K562 (cell line): Measurements from ENCODE around the gene SPTBN4. TPM values are rescaled to one million over a fixed set of nuclear protein-coding genes. Genes with fewer than 3 reads are reported as not detected.

Experiments
- ASH1L ChIP-seq: fragments of 450-650 bp; IDR thresholded peaks from 2 replicates; pipeline ENCODE4 v1.6.1; 2018; ENCODE audit warnings: borderline replicate concordance, mild to moderate bottlenecking, low read depth; ENCODE audit not compliant: partially characterized antibody
- FOXJ2 ChIP-seq: fragments of 200-800 bp; sonication (Bioruptor generic); IDR thresholded peaks from 2 replicates; pipeline ENCODE4 v1.6.1; 2016; ENCODE audit warnings: missing genetic modification characterization, missing compliant biosample characterization
- HNRNPLL ChIP-seq: fragments of 200-400 bp; formaldehyde crosslinking; IDR thresholded peaks from 2 replicates; pipeline ENCODE4 v1.6.1; 2017; ENCODE audit warnings: low read length, low read depth, mild to moderate bottlenecking; ENCODE audit not compliant: poor library complexity, severe bottlenecking
- KAT2B ChIP-seq: IDR thresholded peaks from one replicate; pipeline ENCODE4 v1.6.1; 2012; ENCODE audit warnings: low read depth, mild to moderate bottlenecking, control low read depth, inconsistent platforms, low read length, moderate library complexity
- MECOM ChIP-seq: fragments of 250-450 bp; sonication (Bioruptor Pico); IDR thresholded peaks from 2 replicates; pipeline ENCODE4 v1.8.0; 2022; ENCODE audit warnings: inconsistent platforms
- NCOR1 ChIP-seq: fragments of 450-650 bp; IDR thresholded peaks from 2 replicates; pipeline ENCODE4 v1.6.1; 2016; ENCODE audit warnings: mild to moderate bottlenecking, moderate library complexity
- POLR2H ChIP-seq: IDR thresholded peaks from 2 replicates; pipeline ENCODE4 v1.6.1; 2016; ENCODE audit warnings: missing genetic modification characterization, low read depth, mild to moderate bottlenecking, control low read depth, missing compliant biosample characterization, moderate library complexity
- RNF2 ChIP-seq: sonication (generic); IDR thresholded peaks from 2 replicates; pipeline ENCODE4 v1.6.1; 2016
- SMARCE1 ChIP-seq: fragments of 450-650 bp; IDR thresholded peaks from 2 replicates; pipeline ENCODE4 v1.7.1; 2016; ENCODE audit warnings: mild to moderate bottlenecking
- SPI1 ChIP-seq: IDR thresholded peaks from 2 replicates; pipeline ENCODE4 v1.6.1; 2011; ENCODE audit warnings: low read depth, low read length, control low read depth, borderline replicate concordance
- TAL1 ChIP-seq: fragments of 450-650 bp; IDR thresholded peaks from 2 replicates; pipeline ENCODE4 v1.6.1; 2016; ENCODE audit warnings: mild to moderate bottlenecking
- TRIM24 ChIP-seq, 2 experiments: fragments of 450-650 bp; IDR thresholded peaks; 2 replicates each; pipeline ENCODE4 v1.6.1; 2016
- ZC3H11A ChIP-seq: IDR thresholded peaks from 2 replicates; pipeline ENCODE4 v1.6.1; 2012; ENCODE audit warnings: low read depth, low read length, improper control_type of control experiment
- ZFP1 ChIP-seq: fragments of 450-650 bp; formaldehyde crosslinking; IDR thresholded peaks from 2 replicates; pipeline ENCODE4 v1.4.0; 2020; ENCODE audit warnings: mild to moderate bottlenecking, mixed read lengths
- ZNF444 ChIP-seq: fragments of 250-450 bp; sonication (Bioruptor Pico); IDR thresholded peaks from 2 replicates; pipeline ENCODE4 v1.4.0; 2020; ENCODE audit warnings: mild to moderate bottlenecking, moderate library complexity
- polyA plus RNA-seq, 8 experiments: library from polyadenylated mRNA; depleted of rRNA in 4 of 8; stranded (reverse) in 5 of 8; unstranded in 3 of 8; fragments of >200 nt; fragmentation: Nextera tagmentation in 2 of 8; fragmentation: Illumina TruSeq in 1 of 8; extraction: Ambion mirVana in 2 of 8; extraction: Trizol in 1 of 8; gene quantifications; 2 replicates each; pipeline versions ENCODE4 v1.2.1 to v1.2.3, GENCODE V29; 2011 to 2014; ENCODE audit warnings: inconsistent platforms in 1 of 8, missing spikeins in 1 of 8
- total RNA-seq, 7 experiments: library from RNA; depleted of rRNA in 6 of 7; stranded (reverse); fragments of >200 nt in 6 of 7; fragmentation: Illumina TruSeq in 2 of 7; extraction: Trizol in 2 of 7; gene quantifications; 2 replicates each; pipeline versions ENCODE4 v1.2.1 to v1.2.3, GENCODE V29; 2011 to 2021; ENCODE audit warnings: low replicate concordance in 1 of 7
- TF ChIP-seq, protein P1 (sequence below): fragments of 450-650 bp; IDR thresholded peaks from 2 replicates; pipeline ENCODE4 v1.7.1; 2018; ENCODE audit warnings: mild to moderate bottlenecking, low read depth; ENCODE audit not compliant: partially characterized antibody
- TF ChIP-seq, protein P2 (sequence below): IDR thresholded peaks from 2 replicates; pipeline ENCODE4 v1.6.1; 2011; ENCODE audit not compliant: insufficient read length; ENCODE audit errors: extremely low read depth
- TF ChIP-seq, protein P3 (sequence below): fragments of 450-650 bp; IDR thresholded peaks from 2 replicates; pipeline ENCODE4 v1.7.0; 2016; ENCODE audit warnings: borderline replicate concordance
- TF ChIP-seq, protein P4 (sequence below): fragments of 250-450 bp; sonication (Bioruptor Pico); IDR thresholded peaks from 2 replicates; pipeline ENCODE4 v1.8.0; 2022; ENCODE audit warnings: moderate library complexity, mild to moderate bottlenecking, inconsistent platforms

SPTBN4 gene
- total and polyA plus RNA-seq, 9 of the 15 experiments (the other 6 are each of a cell fraction or from before 2014, with no cell fraction given): 0.01 to 1.5 (median 0.86) TPM

DNA sequence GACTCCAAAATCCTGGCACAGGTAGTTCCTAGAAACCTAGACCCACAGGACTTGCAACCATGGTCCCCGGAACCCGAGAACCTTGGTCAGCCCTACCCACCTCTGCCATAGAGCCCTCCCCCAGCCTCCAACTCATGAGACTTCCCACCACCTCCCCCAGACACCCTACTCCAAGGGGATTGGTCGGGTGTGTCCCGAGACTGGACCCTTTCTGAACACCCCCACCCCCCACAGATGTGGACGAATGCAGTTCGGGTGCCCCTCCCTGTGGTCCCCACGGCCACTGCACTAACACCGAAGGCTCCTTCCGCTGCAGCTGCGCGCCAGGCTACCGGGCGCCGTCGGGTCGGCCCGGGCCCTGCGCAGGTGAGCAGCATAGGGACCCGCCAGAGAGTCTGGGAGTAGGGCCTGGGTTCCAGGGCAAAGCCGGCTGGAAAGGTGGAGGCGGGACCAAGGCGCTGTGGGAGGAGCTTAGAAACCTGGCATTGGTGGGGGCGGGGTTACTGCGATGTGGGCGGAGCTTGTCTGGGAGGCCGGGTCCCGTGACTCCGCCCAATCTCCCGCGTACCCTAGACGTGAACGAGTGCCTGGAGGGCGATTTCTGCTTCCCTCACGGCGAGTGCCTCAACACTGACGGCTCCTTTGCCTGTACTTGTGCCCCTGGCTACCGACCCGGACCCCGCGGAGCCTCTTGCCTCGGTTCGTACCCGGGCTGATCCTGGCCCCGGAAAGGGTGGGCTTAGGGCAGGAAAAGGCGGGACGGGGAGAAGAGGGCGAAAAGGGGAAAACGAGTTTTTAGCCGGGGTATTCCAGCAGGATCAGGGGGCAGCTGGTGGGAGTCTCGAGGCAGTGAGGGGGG is 146.3 kb downstream of the SPTBN4 start (continued):
- TF ChIP-seq ZNF444 (CRISPR knock-in tag): no peak
- peak in 1 of 2 experiments; percentile 91; a peak in 2 of 4 replicates for TF ChIP-seq TRIM24 (IDR thresholded peaks at IDR 0.05)
- TF ChIP-seq, protein P1, sequence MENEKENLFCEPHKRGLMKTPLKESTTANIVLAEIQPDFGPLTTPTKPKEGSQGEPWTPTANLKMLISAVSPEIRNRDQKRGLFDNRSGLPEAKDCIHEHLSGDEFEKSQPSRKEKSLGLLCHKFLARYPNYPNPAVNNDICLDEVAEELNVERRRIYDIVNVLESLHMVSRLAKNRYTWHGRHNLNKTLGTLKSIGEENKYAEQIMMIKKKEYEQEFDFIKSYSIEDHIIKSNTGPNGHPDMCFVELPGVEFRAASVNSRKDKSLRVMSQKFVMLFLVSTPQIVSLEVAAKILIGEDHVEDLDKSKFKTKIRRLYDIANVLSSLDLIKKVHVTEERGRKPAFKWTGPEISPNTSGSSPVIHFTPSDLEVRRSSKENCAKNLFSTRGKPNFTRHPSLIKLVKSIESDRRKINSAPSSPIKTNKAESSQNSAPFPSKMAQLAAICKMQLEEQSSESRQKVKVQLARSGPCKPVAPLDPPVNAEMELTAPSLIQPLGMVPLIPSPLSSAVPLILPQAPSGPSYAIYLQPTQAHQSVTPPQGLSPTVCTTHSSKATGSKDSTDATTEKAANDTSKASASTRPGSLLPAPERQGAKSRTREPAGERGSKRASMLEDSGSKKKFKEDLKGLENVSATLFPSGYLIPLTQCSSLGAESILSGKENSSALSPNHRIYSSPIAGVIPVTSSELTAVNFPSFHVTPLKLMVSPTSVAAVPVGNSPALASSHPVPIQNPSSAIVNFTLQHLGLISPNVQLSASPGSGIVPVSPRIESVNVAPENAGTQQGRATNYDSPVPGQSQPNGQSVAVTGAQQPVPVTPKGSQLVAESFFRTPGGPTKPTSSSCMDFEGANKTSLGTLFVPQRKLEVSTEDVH: peak; percentile 73
- no peak for TF ChIP-seq RNF2
- no peak for TF ChIP-seq TAL1
- TF ChIP-seq MECOM: no peak
- no peak for TF ChIP-seq KAT2B
- no peak for TF ChIP-seq ASH1L
- TF ChIP-seq, protein P2, sequence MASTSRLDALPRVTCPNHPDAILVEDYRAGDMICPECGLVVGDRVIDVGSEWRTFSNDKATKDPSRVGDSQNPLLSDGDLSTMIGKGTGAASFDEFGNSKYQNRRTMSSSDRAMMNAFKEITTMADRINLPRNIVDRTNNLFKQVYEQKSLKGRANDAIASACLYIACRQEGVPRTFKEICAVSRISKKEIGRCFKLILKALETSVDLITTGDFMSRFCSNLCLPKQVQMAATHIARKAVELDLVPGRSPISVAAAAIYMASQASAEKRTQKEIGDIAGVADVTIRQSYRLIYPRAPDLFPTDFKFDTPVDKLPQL: no peak
- TF ChIP-seq SMARCE1: no peak
- TF ChIP-seq ZC3H11A: no peak
- peak; percentile 41 for TF ChIP-seq HNRNPLL
- no peak for TF ChIP-seq NCOR1
- TF ChIP-seq ZFP1: no peak
- TF ChIP-seq SPI1: no peak
- TF ChIP-seq, protein P3, sequence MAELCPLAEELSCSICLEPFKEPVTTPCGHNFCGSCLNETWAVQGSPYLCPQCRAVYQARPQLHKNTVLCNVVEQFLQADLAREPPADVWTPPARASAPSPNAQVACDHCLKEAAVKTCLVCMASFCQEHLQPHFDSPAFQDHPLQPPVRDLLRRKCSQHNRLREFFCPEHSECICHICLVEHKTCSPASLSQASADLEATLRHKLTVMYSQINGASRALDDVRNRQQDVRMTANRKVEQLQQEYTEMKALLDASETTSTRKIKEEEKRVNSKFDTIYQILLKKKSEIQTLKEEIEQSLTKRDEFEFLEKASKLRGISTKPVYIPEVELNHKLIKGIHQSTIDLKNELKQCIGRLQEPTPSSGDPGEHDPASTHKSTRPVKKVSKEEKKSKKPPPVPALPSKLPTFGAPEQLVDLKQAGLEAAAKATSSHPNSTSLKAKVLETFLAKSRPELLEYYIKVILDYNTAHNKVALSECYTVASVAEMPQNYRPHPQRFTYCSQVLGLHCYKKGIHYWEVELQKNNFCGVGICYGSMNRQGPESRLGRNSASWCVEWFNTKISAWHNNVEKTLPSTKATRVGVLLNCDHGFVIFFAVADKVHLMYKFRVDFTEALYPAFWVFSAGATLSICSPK: no peak
- TF ChIP-seq, protein P4, sequence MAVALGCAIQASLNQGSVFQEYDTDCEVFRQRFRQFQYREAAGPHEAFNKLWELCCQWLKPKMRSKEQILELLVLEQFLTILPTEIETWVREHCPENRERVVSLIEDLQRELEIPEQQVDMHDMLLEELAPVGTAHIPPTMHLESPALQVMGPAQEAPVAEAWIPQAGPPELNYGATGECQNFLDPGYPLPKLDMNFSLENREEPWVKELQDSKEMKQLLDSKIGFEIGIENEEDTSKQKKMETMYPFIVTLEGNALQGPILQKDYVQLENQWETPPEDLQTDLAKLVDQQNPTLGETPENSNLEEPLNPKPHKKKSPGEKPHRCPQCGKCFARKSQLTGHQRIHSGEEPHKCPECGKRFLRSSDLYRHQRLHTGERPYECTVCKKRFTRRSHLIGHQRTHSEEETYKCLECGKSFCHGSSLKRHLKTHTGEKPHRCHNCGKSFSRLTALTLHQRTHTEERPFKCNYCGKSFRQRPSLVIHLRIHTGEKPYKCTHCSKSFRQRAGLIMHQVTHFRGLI: no peak
- no peak for TF ChIP-seq FOXJ2 (tag)
- no peak for TF ChIP-seq POLR2H
